Measurements from ENCODE around the gene PSAP. TPM values are rescaled to one million over a fixed set of nuclear protein-coding genes. Genes with fewer than 3 reads are reported as not detected.

PSAP gene
- total and polyA plus RNA-seq, 2 experiments from 2014 or later = 686 to 987 TPM

DNA sequence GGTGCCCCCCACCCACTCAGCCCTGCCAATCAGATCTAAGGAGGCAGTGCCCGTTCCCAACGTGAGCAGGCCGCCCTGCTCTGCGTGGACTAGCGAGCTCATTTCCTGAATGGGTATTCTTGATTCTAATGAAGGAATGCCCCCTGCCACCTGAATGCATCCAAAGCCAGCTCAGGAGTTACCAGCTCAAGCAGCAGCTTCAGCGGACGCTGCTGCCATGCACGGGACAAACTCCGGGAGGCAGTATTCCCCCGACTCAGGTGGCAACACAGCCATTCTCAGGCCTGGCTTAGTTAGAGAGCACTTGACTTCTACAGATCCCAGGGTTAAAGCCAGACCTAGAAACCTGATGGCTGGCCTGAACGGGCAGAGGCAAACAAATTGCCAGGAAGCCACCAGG, 25.8 kb downstream of the PSAP start:
- Histone ChIP-seq H3K36me3 (replicated peaks; ENCODE audit: insufficient read depth, low read depth) (no peaks in the 10 kb centered on the region), H3K79me2 (peaks cover 4% of the 10 kb centered on the region), H3K27me3 (no peaks in the 10 kb centered on the region), H3K4me1 (ENCODE audit: insufficient read depth) (no peaks in the 10 kb centered on the region), H3K9me2 (replicated peaks; ENCODE audit: insufficient read depth) (no peaks in the 10 kb centered on the region), H3K27ac (no peak overlapping the region), H4K20me1 (ENCODE audit: insufficient read depth, poor library complexity, severe bottlenecking) (peaks cover 2% of the 10 kb centered on the region), H3K4me2 (no peak overlapping the region), H3K4me3 (no peak overlapping the region), H2AFZ (no peak overlapping the region), H3K9me3 (ENCODE audit: low read depth) (no peaks in the 10 kb centered on the region)
- TF ChIP-seq EZH2 (IDR thresholded peaks at IDR 0.05; ENCODE audit: borderline replicate concordance) = no peak
- TF ChIP-seq CTCF (IDR thresholded peaks at IDR 0.05; ENCODE audit: poor library complexity) = no peak
- DNase-seq (ENCODE audit: low spot score) = no peak
- 85% methylated on average over 11 of the region's 11 CpGs for WGBS (ENCODE audit: low lambda C conversion rate, missing lambda C conversion rate)

GRCh38 chr10:71824333-71824732, 26.7 kb downstream of the PSAP start:
- Histone ChIP-seq H3K9me2 (replicated peaks; ENCODE audit: insufficient read depth) (no peaks in the 10 kb centered on the region), H3K27ac (no peak overlapping the region), H3K27me3 (no peaks in the 10 kb centered on the region), H3K4me2 (no peak overlapping the region), H4K20me1 (ENCODE audit: insufficient read depth, poor library complexity, severe bottlenecking) (no peaks in the 10 kb centered on the region), H3K4me1 (ENCODE audit: insufficient read depth) (no peaks in the 10 kb centered on the region), H3K36me3 (replicated peaks; ENCODE audit: insufficient read depth, low read depth) (no peaks in the 10 kb centered on the region), H3K9me3 (ENCODE audit: low read depth) (no peaks in the 10 kb centered on the region), H3K79me2 (no peaks in the 10 kb centered on the region), H3K4me3 (no peak overlapping the region), H2AFZ (no peak overlapping the region)
- no peak for DNase-seq (ENCODE audit: low spot score)
- no peak for TF ChIP-seq EZH2phosphoT487 (IDR thresholded peaks at IDR 0.05; ENCODE audit: low read depth, severe bottlenecking, unreplicated experiment)
- no peak for TF ChIP-seq CTCF (IDR thresholded peaks at IDR 0.05; ENCODE audit: poor library complexity)
- no peak for TF ChIP-seq EZH2 (IDR thresholded peaks at IDR 0.05; ENCODE audit: borderline replicate concordance)
- WGBS (ENCODE audit: low lambda C conversion rate, missing lambda C conversion rate) = 95% methylated on average over 3 of the region's 3 CpGs

- H3K9me2 ChIP-seq (replicated peaks; ENCODE audit: insufficient read depth) = no peaks in the 10 kb centered on the region
- no peaks in the 10 kb centered on the region for H3K79me2 ChIP-seq
- no peaks in the 10 kb centered on the region for H3K4me1 ChIP-seq (ENCODE audit: insufficient read depth)
- DNase-seq (ENCODE audit: low spot score) = no peak
- H3K4me2 ChIP-seq = no peak overlapping the region
- no peaks in the 10 kb centered on the region for H3K27me3 ChIP-seq
- no peaks in the 10 kb centered on the region for H3K9me3 ChIP-seq (ENCODE audit: low read depth)
- H3K36me3 ChIP-seq (replicated peaks; ENCODE audit: insufficient read depth, low read depth) = no peaks in the 10 kb centered on the region
- H4K20me1 ChIP-seq (ENCODE audit: insufficient read depth, poor library complexity, severe bottlenecking) = no peaks in the 10 kb centered on the region
- 90% methylated on average over 4 of the region's 4 CpGs for WGBS (ENCODE audit: low lambda C conversion rate, missing lambda C conversion rate)
- H3K4me3 ChIP-seq = no peak overlapping the region
- TF ChIP-seq EZH2phosphoT487 (IDR thresholded peaks at IDR 0.05; ENCODE audit: low read depth, severe bottlenecking, unreplicated experiment) (no peak), EZH2 (IDR thresholded peaks at IDR 0.05; ENCODE audit: borderline replicate concordance) (no peak), CTCF (IDR thresholded peaks at IDR 0.05; ENCODE audit: poor library complexity) (no peak)
- no peak overlapping the region for H2AFZ ChIP-seq
- H3K27ac ChIP-seq = no peak overlapping the region
These were observed 27.7 kb downstream of the PSAP start for GRCh38 chr10:71823356-71823755.

Measured in hepatocyte (in vitro differentiated cells).